Chondrocyte (in vitro differentiated cells): Measurements from ENCODE around the gene RAB14. TPM values are rescaled to one million over a fixed set of nuclear protein-coding genes. Genes with fewer than 3 reads are reported as not detected.
A peak's percentile ranks its signal among the peaks of the same experiment; 100 is the strongest.

Experiments used
- DNase-seq: peaks from one replicate; pipeline ENCODE4 v3.0.0; 2021; ENCODE audit warnings: mixed read lengths, low spot score
- H3K27ac Mint-ChIP-seq: one replicate; pipeline ENCODE4 v1.8.0; 2021; ENCODE audit warnings: mild to moderate bottlenecking, moderate library complexity, mixed read lengths; ENCODE audit not compliant: unreplicated experiment
- H3K27me3 Mint-ChIP-seq: 2 replicates; pipeline ENCODE4 v1.8.0; 2021; ENCODE audit warnings: low read depth, mixed read lengths
- H3K36me3 Mint-ChIP-seq: 2 replicates; pipeline ENCODE4 v1.8.0; 2021; ENCODE audit warnings: low read depth, mixed read lengths
- H3K4me1 Mint-ChIP-seq: 2 replicates; pipeline ENCODE4 v1.8.0; 2021; ENCODE audit warnings: low read depth, mild to moderate bottlenecking, mixed read lengths
- H3K4me3 Mint-ChIP-seq: one replicate; pipeline ENCODE4 v1.8.0; 2021; ENCODE audit warnings: mild to moderate bottlenecking, moderate library complexity, mixed read lengths; ENCODE audit not compliant: unreplicated experiment
- H3K9me3 Mint-ChIP-seq: 2 replicates; pipeline ENCODE4 v1.8.0; 2021; ENCODE audit warnings: low read depth, mixed read lengths
- total RNA-seq: library from RNA; stranded (reverse); gene quantifications from 3 replicates; pipeline ENCODE4 v1.2.1, GENCODE V29; 2021
- TF ChIP-seq, protein P1 (sequence below): fragments of 200-600 bp; sonication (generic); IDR thresholded peaks from 2 replicates; pipeline ENCODE4 v1.5.0; 2021; ENCODE audit warnings: antibody characterized with exemption, mild to moderate bottlenecking, moderate library complexity

RAB14 gene
- total RNA-seq, 1 donor from 2014 or later = 64.3 TPM

DNA sequence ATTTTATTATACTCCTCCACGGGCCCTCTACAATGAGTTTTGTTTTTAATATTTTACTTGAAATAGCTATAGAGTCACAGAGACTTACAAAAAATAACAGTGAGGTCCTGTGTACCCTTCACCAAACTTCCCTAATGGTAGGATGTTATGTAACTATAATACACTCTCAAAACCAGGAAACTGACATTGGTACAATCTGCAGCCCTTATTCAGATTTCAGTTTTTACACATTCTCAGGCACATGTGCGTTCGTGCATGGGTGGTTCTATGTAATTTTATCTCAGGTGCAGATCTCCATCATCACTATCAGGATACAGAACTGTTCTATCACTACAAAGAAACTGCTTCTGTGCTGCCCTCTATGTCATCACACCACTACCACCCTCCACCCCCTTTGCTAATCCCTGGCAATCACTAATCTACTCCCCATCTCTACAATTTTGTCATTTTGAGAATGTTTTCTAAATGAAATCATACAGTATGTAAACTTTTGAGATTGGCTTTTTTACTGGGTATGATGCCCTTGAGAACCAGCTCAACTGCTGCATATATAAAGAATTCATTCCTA is 16.4 kb downstream of the RAB14 start:
- peaks cover 11% of the 10 kb centered on the region for H3K36me3 Mint-ChIP-seq
- H3K9me3 Mint-ChIP-seq = no peaks in the 10 kb centered on the region
- TF ChIP-seq, protein P1, sequence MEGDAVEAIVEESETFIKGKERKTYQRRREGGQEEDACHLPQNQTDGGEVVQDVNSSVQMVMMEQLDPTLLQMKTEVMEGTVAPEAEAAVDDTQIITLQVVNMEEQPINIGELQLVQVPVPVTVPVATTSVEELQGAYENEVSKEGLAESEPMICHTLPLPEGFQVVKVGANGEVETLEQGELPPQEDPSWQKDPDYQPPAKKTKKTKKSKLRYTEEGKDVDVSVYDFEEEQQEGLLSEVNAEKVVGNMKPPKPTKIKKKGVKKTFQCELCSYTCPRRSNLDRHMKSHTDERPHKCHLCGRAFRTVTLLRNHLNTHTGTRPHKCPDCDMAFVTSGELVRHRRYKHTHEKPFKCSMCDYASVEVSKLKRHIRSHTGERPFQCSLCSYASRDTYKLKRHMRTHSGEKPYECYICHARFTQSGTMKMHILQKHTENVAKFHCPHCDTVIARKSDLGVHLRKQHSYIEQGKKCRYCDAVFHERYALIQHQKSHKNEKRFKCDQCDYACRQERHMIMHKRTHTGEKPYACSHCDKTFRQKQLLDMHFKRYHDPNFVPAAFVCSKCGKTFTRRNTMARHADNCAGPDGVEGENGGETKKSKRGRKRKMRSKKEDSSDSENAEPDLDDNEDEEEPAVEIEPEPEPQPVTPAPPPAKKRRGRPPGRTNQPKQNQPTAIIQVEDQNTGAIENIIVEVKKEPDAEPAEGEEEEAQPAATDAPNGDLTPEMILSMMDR = no peak
- H3K4me1 Mint-ChIP-seq = peaks cover 51% of the 10 kb centered on the region
- DNase-seq = no peak
- H3K27ac Mint-ChIP-seq = no peak overlapping the region
- no peaks in the 10 kb centered on the region for H3K27me3 Mint-ChIP-seq
- H3K4me3 Mint-ChIP-seq = no peak overlapping the region

DNA sequence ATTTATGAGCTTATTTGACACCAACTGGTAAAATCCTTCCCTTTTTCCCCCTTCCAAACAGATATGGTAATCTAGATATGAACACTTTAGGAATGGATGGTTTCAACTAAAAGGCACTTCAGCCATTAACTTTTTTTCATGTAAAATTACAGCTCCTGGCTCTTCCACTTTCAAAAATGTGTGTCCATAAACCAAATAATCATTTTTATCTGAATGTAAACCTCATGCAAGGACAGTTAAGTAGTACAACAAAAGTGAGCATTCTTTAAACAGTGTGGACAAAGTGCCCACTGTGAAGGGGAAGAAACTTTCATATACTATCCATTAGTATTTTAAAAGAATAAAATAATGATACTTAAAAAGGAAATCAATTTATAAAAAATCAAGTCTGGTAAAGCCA is 17.2 kb downstream of the RAB14 start:
- Mint-ChIP-seq H3K9me3 (no peaks in the 10 kb centered on the region), H3K36me3 (peaks cover 11% of the 10 kb centered on the region), H3K27me3 (no peaks in the 10 kb centered on the region), H3K4me3 (no peak overlapping the region), H3K4me1 (peaks cover 49% of the 10 kb centered on the region), H3K27ac (no peak overlapping the region)
- TF ChIP-seq, protein P1 = no peak
- DNase-seq = no peak

DNA sequence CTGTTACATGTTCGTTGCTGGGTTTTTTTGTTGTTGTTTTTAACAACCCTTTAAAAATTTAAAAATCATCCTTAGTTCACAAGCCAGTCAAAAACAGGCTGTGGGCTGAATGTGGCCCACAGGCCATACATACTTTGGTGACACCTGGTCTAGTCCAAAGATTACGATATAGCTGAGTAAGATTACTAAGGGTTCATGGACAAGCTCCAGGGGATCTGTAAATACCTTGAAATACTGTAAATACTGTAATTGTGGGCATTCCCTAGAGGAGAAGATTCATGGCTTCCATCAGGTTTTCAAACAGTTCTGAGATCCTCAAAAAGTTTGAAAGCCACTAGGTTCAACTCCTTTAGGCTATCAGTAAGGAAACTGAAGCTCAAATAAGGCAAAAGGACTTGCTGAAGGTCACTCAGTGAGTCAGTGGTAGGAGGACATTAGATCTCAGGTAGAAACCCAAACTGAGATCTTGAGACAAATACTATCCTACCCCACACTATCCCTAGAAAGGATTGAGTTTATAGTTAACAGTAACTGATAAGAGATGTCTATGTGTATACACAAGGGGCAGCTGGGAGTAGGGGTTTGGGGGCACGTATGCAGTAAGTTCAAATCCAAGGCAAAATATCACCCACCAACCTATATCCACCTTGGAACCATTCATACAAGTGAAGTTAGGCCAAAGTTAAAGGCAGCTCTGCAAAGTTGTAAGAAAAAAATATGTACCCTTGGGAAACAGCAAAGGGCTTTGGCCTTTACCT is 17.8 kb downstream of the RAB14 start:
- Mint-ChIP-seq H3K36me3 (peaks cover 11% of the 10 kb centered on the region), H3K9me3 (no peaks in the 10 kb centered on the region), H3K4me1 (peaks cover 46% of the 10 kb centered on the region), H3K4me3 (no peak overlapping the region), H3K27me3 (no peaks in the 10 kb centered on the region), H3K27ac (no peak overlapping the region)
- no peak for DNase-seq
- TF ChIP-seq, protein P1 = no peak

DNA sequence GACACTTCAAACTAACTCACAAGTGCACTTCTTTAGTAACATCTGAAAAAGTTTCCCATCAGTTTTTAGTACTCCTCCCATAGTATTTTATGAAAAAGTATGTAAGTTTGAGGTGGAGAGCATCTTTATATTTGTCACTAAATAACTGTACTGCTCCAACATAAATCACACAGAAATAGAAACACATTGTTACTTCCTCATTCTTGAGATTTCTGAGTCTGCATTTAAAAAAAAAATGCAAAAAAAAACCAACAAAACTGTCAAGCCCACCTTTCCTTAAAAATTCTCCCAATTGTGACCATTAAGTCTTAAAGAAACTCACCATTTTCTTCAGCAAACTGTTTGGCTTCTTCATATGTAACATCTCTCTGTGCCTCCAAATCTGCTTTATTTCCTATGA is 18.7 kb downstream of the RAB14 start:
- TF ChIP-seq, protein P1 = no peak
- peaks cover 43% of the 10 kb centered on the region for H3K4me1 Mint-ChIP-seq

DNA sequence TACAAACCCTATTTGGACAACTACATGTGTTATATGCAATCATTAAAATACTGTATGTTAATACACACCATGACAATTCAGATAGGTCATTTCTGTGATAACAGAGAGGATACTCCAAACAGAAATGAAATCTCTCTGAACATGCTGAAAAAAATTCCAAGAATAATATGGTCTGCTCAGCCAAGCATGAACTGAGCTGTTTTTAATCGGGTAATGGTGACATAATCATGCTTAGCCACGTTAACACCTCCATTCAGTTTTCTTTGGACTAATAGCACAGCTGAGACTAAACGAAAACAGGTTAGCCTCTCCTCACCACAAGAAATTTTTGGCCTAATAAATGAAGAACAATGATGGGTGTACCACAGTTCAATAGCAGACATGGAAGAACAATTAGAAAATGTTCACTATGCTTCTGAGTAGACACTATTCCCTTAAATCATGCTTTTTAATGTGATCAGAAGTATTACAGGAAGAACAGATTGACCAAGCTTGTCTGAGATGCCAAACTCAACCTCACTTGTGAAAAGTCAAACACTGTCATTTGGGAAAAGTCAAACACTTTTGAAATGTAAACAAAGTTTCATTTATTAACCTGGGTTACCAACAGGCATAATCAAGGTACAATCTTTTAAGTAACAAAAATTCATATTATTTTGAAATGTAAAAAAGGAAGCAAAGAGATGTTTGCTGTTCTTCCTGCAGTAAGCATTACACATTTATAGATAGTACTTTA is 19.4 kb downstream of the RAB14 start:
- Mint-ChIP-seq H3K9me3 (no peaks in the 10 kb centered on the region), H3K27me3 (no peaks in the 10 kb centered on the region), H3K36me3 (peaks cover 11% of the 10 kb centered on the region), H3K27ac (no peak overlapping the region), H3K4me1 (peaks cover 40% of the 10 kb centered on the region), H3K4me3 (no peak overlapping the region)
- DNase-seq = no peak
- TF ChIP-seq, protein P1 = no peak

More for the DNA sequence above, 18.7 kb downstream of the RAB14 start:
- H3K27me3 Mint-ChIP-seq = no peaks in the 10 kb centered on the region
- no peak overlapping the region for H3K4me3 Mint-ChIP-seq
- H3K9me3 Mint-ChIP-seq = no peaks in the 10 kb centered on the region
- no peak for DNase-seq
- peak overlapping the region; percentile 14 for H3K27ac Mint-ChIP-seq
- peaks cover 11% of the 10 kb centered on the region for H3K36me3 Mint-ChIP-seq
